GM12878 (cell line): ENCODE data around the gene RGS16. TPM values are rescaled to one million over a fixed set of nuclear protein-coding genes. Genes with fewer than 3 reads are reported as not detected.
A peak's percentile ranks its signal among the peaks of the same experiment; 100 is the strongest.

Experiments
- ATAC-seq: fragments of 200-7000 bp; cut with Tn5 transposase; 3 replicates; pipeline ENCODE4 v1.9.1; 2020; ENCODE audit warnings: mild to moderate bottlenecking, moderate library complexity
- BruUV-seq: library from RNA; stranded (reverse); fragments of 400-500 nt; replicated peaks from 2 replicates; lab custom pipeline; 2021; lab: Mats Ljungman, UMichigan
- CTCF ChIA-PET: fragments of 300-600 bp; sonication (Branson Sonifier 250); formaldehyde crosslinking; extraction: SDS; loops from one replicate; lab custom pipeline; 2021; ENCODE audit warnings: inconsistent platforms; lab: Yijun Ruan, JAX
- POLR2A ChIA-PET: fragments of 350-600 bp; formaldehyde crosslinking; extraction: SDS; loops from one replicate; lab custom pipeline; 2021; ENCODE audit warnings: inconsistent platforms; lab: Charles Lee
- RAD21 ChIA-PET: fragments of 300-600 bp; sonication (Branson Sonifier 250); formaldehyde crosslinking; loops from one replicate; lab custom pipeline; 2023; ENCODE audit warnings: antibody characterized with exemption; ENCODE audit not compliant: unreplicated experiment; lab: Charles Lee
- SMC1A ChIA-PET: fragments of 300-600 bp; sonication (Branson Sonifier 250); formaldehyde crosslinking; loops from one replicate; lab custom pipeline; 2023; ENCODE audit not compliant: unreplicated experiment, uncharacterized antibody; lab: Charles Lee
- DNase-seq: peaks from one replicate; pipeline ENCODE4 v3.0.0-alpha.2; 2011; ENCODE audit warnings: low read depth, low spot score
- FAIRE-seq: peaks from 3 replicates; lab custom pipeline; 2011; peaks lifted over from hg19 to GRCh38; lab: Jason Lieb, UNC
- H2AFZ ChIP-seq: 2 replicates; pipeline ENCODE4 v1.6.0; 2011; ENCODE audit warnings: low read depth, low read length, control low read depth; ENCODE audit not compliant: control insufficient read depth
- H3K27ac ChIP-seq: 2 replicates; pipeline ENCODE4 v1.5.1; 2011; ENCODE audit warnings: control low read depth; ENCODE audit not compliant: control insufficient read depth, insufficient read depth
- H3K27me3 ChIP-seq, 2 experiments: replicated peaks in 1 of 2; 2 replicates each; pipeline versions ENCODE4 v1.6.0 to v1.6.1; 2011; ENCODE audit warnings: low read length in 1 of 2; ENCODE audit not compliant: control insufficient read depth in 2 of 2, insufficient read depth in 2 of 2
- H3K36me3 ChIP-seq, 2 experiments: 2 replicates each; pipeline ENCODE4 v1.5.1; 2011; ENCODE audit warnings: low read length in 1 of 2; ENCODE audit not compliant: control insufficient read depth in 2 of 2, insufficient read depth in 2 of 2
- H3K4me1 ChIP-seq: 2 replicates; pipeline ENCODE4 v1.6.1; 2011; ENCODE audit warnings: mild to moderate bottlenecking, low read length, moderate library complexity, mixed read lengths; ENCODE audit not compliant: control insufficient read depth, insufficient read depth
- H3K4me2 ChIP-seq: 2 replicates; pipeline ENCODE4 v1.6.0; 2011; ENCODE audit warnings: control low read depth; ENCODE audit not compliant: control insufficient read depth, insufficient read depth
- H3K4me3 ChIP-seq: fragments of 200-600 bp; sonication (generic); 2 replicates; pipeline ENCODE4 v1.5.1; 2016
- H3K79me2 ChIP-seq: 2 replicates; pipeline ENCODE4 v1.6.0; 2011; ENCODE audit warnings: low read length; ENCODE audit not compliant: control insufficient read depth, insufficient read depth
- H3K9ac ChIP-seq: 2 replicates; pipeline ENCODE4 v1.8.0; 2011; ENCODE audit warnings: low read length, control low read depth, mixed read lengths; ENCODE audit not compliant: control insufficient read depth, insufficient read depth
- H3K9me3 ChIP-seq: replicated peaks from 3 replicates; pipeline ENCODE4 v1.5.1; 2011; ENCODE audit warnings: mild to moderate bottlenecking, low read length; ENCODE audit not compliant: control insufficient read depth, insufficient read depth
- H4K20me1 ChIP-seq: 2 replicates; pipeline ENCODE4 v1.6.0; 2011; ENCODE audit not compliant: control insufficient read depth, insufficient read depth
- BMI1 ChIP-seq: fragments of 450-650 bp; IDR thresholded peaks from 2 replicates; pipeline ENCODE4 v1.6.1; 2016; ENCODE audit warnings: mild to moderate bottlenecking, moderate library complexity, borderline replicate concordance
- E4F1 ChIP-seq: fragments of 450-650 bp; IDR thresholded peaks from 2 replicates; pipeline ENCODE4 v1.6.1; 2018; ENCODE audit warnings: borderline replicate concordance, mild to moderate bottlenecking; ENCODE audit not compliant: partially characterized antibody
- MTA3 ChIP-seq: IDR thresholded peaks from 2 replicates; pipeline ENCODE4 v1.6.1; 2012; ENCODE audit warnings: low read length, inconsistent platforms, borderline replicate concordance
- NFYA ChIP-seq: IDR thresholded peaks from 2 replicates; pipeline ENCODE4 v1.6.1; 2011; ENCODE audit warnings: low read depth, mild to moderate bottlenecking, low read length, improper control_type of control experiment, borderline replicate concordance
- RUNX3 ChIP-seq: IDR thresholded peaks from 2 replicates; pipeline ENCODE4 v1.6.1; 2012; ENCODE audit warnings: low read length, inconsistent platforms
- SREBF1 ChIP-seq: IDR thresholded peaks from 2 replicates; pipeline ENCODE4 v1.6.1; 2012; ENCODE audit warnings: mild to moderate bottlenecking, low read length
- USF1 ChIP-seq: IDR thresholded peaks from 2 replicates; pipeline ENCODE4 v1.6.1; 2011; ENCODE audit warnings: borderline replicate concordance, low read depth, mild to moderate bottlenecking, moderate library complexity, mixed read lengths, low read length; ENCODE audit not compliant: insufficient read depth; ENCODE audit errors: extremely low read length
- ZNF592 ChIP-seq: fragments of 450-650 bp; IDR thresholded peaks from 2 replicates; pipeline ENCODE4 v1.6.1; 2017; ENCODE audit warnings: mild to moderate bottlenecking, moderate library complexity
- whole genome bisulfite sequencing: methylation state at CpG from one replicate; pipeline ENCODE4 v1.1.6; 2016; ENCODE audit warnings: low lambda C conversion rate; ENCODE audit not compliant: insufficient replicate concordance, insufficient coverage; ENCODE audit errors: missing lambda C conversion rate; 5-methylcytosine and 5-hydroxymethylcytosine counted together
- in situ Hi-C: fragments of 300-500 bp; cut with MboI; formaldehyde crosslinking; loops from 9 replicates; pipeline ENCODE4 v1.14.3; 2018; ENCODE audit warnings: mixed read lengths
- intact Hi-C: fragments of 100-400 bp; cut with micrococcal nuclease; formaldehyde crosslinking; loops from one replicate; pipeline ENCODE4 v1.14.2; 2022; ENCODE audit not compliant: unreplicated experiment
- polyA plus RNA-seq, 11 experiments: library from polyadenylated mRNA; depleted of rRNA in 4 of 11; unstranded in 6 of 11; stranded (reverse) in 5 of 11; fragments of >200 nt; fragmentation: Nextera tagmentation in 4 of 11; fragmentation: Illumina TruSeq in 1 of 11; extraction: Ambion mirVana in 4 of 11; extraction: Trizol in 1 of 11; gene quantifications; 1 replicate in 1 of 11; 2 replicates in 10 of 11; pipeline versions ENCODE4 v1.2.1 to v1.2.3, GENCODE V29; 2011 to 2016; ENCODE audit warnings: inconsistent platforms in 2 of 11, missing spikeins in 2 of 11, low read depth in 1 of 11
- total RNA-seq, 4 experiments: library from RNA; depleted of rRNA in 3 of 4; stranded (reverse); fragments of >200 nt in 3 of 4; fragmentation: Illumina TruSeq in 1 of 4; extraction: Trizol in 1 of 4; gene quantifications; 2 replicates each; pipeline versions ENCODE4 v1.2.1 to v1.2.3, GENCODE V29; 2013 to 2021

RGS16 gene
- total and polyA plus RNA-seq, 10 of the 15 experiments (the other 5 are each of a cell fraction or from before 2014, with no cell fraction given), result 16.4 to 58.2 (median 44.6) TPM

- no peak; the same call in 1 of the 2 replicates for TF ChIP-seq ZNF592
These were observed 2.8 kb downstream of the RGS16 start (continued) for GRCh38 chr1:182601416-182601786.

GRCh38 chr1:182600745-182601415 is 3.3 kb downstream of the RGS16 start:
- Histone ChIP-seq H3K27me3 (no peaks in the 10 kb centered on the region), H3K36me3 (peaks cover 11 to 24% of the 10 kb centered on the region in 2 experiments; a peak in 3 of 4 replicates)
- intact Hi-C loops, result loop anchor here (1.0 to 5.0 kb wide), 3 partner anchors 116 to 236 kb away; partner anchors contain the start of gene DHX9
- no peak for TF ChIP-seq SREBF1
- TF ChIP-seq USF1, result no peak
- 0 out of 2 replicates have a peak, but pooled peaks have one; percentile 26 for TF ChIP-seq BMI1
- 0 out of 2 replicates have a peak, but pooled peaks have one; percentile 23 for TF ChIP-seq MTA3
- TF ChIP-seq RUNX3, result no peak
- no peak for TF ChIP-seq NFYA
- no peak for TF ChIP-seq E4F1

More at GRCh38 chr1:182600745-182601415, 3.3 kb downstream of the RGS16 start:
- DNase-seq, result no peak
- Histone ChIP-seq H4K20me1 (no peaks in the 10 kb centered on the region; the same call in 1 of the 2 replicates), H3K4me2 (peak overlapping the region; percentile 62), H3K9me3 (no peaks in the 10 kb centered on the region), H3K4me1 (peaks cover 11% of the 10 kb centered on the region), H2AFZ (no peak overlapping the region), H3K4me3 (peak overlapping the region; percentile 59), H3K9ac (peak overlapping the region; percentile 23; the same call in 1 of the 2 replicates), H3K79me2 (peaks cover 37% of the 10 kb centered on the region), H3K27ac (no peak overlapping the region)
- 56% methylated on average over 5 of the region's 5 CpGs for WGBS
- ChIA-PET POLR2A (interaction anchor here (1.1 to 4.6 kb wide), 4 partner anchors 82 to 186 kb away, joined by 3 to 34 read pairs (median 4); no protein-coding TSS in a partner anchor), RAD21 (interaction anchor here (1.0 to 23.0 kb wide), 16 partner anchors 12 to 207 kb away, joined by 3 to 946 read pairs (median 4); partner anchors contain the start of gene RNASEL), SMC1A (interaction anchor here (0.6 to 28.0 kb wide), 16 partner anchors 10 to 330 kb away, joined by 3 to 1145 read pairs (median 4); partner anchors contain the start of genes NPL and RNASEL), CTCF (interaction anchor here (0.6 to 37.4 kb wide), 20 partner anchors 11 to 458 kb away, joined by 3 to 1888 read pairs (median 4); partner anchors contain the start of genes NPL and RNASEL)
- FAIRE-seq, result no peak
- in situ Hi-C loops, result no loop called here
- BruUV-seq, result no TSS peak
- ATAC-seq, result no peak
